GM18517 (cell line): Measurements from ENCODE around the gene MYO3A.

Experiments
- ATAC-seq: cut with Tn5 transposase; IDR thresholded peaks from one replicate; pipeline ENCODE4 v1.9.1; 2021; ENCODE audit warnings: mild to moderate bottlenecking, moderate library complexity; ENCODE audit not compliant: unreplicated experiment

The MYO3A gene

DNA sequence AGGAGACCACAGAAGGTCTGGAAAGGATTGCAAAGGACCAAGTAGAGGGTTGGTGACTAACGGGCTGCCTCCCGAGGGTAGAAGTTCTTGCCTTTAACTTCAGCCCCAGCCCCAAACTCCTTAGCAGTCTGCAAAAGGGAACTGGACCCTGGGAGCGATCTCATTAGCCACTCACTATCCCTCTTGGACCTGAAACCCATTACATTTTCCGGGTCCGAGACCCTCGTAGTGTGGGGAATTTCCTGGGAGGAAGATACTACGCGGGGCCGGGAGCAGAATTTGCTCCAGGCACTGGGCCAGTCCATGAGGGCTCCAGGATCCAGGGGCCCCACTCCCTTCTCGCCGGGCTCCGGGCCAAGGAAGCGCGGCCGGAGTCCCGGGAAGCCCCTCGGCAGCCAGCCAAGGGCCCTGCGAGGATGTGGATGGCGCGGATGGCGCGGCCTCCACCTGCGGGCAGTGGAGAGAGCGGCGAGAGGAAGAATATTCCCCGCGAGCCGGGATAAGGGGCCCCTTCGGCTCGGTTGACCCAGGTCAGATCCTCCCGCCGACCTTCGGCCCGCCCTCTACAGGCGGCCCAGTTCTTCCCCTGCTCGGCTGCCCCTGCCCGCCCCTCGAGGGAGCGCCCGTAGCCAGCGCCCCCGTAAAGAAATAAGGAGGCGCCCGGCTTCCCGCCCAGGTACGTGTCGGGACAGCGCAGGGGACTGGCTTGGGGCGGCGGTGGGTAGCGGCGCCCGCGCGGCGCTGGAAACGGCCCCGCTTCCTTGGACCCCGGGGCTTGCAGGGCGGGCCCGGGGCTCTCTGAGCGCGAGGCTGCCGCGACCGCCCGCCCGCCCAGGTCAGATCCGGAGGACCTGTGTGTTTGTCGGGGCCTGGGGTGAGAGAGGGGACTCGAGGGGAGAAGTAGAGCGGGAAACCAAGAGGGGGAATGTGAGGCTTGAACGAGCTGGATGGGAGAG, at the start of gene MYO3A:
Gene MYO3A, plus strand, starts transcription at position 577 of the 956 bp plus-strand sequence. CDS start 17,882 bp downstream, outside the sequence.
- ATAC-seq: no peak

DNA sequence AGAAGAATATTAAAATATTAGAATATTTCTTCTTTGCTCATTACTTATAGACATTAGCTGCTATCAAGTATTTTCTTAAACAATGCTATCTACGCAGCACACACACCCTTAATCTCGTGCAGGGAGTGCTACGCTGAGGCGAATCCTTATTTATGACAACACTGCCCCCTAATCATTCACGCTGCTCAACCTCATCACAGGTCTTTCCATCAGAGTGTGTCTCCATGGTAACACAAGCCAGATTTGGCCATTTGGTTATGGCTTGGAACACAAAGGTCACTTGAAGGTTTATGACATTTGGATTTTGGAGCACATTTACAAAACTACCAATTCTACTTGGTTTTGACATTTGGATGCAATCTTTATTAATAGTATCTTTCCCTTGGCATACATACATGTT, 45.4 kb upstream of the MYO3A start:
- ATAC-seq: no peak

- ATAC-seq: no peak
Measured at GRCh38 chr10:25890995-25891394, 43.0 kb upstream of the MYO3A start.

DNA sequence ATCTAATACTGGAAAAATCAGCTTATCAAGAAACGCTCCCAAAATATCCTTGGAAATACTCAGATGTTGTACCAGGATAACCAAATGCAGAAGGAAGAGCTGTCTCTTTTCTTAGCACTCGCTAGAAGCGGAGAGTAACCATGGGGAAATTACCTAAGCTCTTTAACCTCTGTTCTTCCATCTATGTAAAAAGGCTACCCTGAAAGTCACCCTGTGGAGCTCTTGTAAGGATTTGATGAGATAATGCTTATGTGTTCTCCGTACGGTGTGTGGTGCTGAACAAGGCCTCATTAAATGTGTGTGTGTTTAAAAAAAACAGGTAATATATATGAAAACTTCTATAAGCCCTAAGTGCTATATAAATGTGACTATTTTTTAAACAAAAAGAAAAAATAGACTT, 38.2 kb upstream of the MYO3A start:
- ATAC-seq: no peak

DNA sequence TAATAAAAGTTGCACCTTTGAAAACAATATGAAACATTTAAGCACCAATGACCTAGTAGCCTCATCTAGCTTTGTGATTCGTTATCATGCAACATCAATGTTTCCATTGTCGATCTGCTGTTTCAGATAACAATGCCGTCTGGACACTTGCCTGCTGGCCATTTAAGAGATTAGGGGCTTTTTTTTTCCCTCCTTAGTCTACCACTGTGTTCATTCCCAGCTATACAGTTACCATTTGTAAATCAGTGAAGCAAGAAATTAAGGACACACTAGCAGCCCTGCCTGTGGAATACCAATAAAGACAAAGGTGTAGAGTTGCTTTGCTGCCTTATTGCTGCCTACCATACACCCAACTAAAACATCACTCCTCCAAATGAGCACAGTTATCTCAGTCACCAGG, 37.6 kb upstream of the MYO3A start:
- ATAC-seq: no peak

DNA sequence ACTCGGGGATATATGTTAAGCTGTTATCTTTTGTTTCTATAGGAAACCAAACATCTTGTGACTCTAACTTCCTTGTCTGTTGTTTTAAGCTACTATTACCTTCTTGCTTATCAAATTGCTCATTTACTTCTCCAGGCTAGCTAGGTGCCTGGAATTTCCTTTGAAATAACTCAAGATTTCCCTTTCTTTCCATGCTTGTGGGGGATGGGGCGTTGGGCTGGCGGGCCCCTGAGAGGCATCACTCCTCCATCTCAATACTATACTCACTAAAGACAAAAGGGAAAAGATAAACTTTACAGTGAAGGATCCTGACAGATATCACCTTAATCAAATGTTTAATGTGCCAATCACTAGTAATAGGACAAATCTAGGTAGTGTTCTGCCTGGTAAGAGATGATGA, 34.7 kb upstream of the MYO3A start:
- ATAC-seq: no peak

DNA sequence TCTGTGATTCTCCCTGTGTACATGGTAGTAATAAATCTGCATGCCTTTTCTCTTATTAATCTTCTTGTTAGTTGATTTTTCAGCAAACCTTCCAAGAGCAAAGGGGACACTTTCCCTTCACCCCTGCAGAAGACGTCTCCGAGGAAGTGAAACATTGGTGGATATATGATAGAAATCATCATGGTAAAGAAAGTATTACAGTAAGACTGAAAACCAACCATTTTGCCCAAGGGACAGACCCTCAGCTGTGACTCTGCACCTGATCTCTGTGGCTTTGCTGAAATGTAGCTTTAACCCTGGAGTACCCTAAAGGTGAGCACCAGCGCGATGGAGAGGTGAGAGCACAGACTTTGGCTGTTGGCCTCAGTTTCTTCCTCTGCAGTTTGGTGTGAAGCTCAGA, 32.8 kb upstream of the MYO3A start:
- ATAC-seq: peak; percentile 84

GRCh38 chr10:25902002-25902401, 32.0 kb upstream of the MYO3A start:
- peak; percentile 66 for ATAC-seq

DNA sequence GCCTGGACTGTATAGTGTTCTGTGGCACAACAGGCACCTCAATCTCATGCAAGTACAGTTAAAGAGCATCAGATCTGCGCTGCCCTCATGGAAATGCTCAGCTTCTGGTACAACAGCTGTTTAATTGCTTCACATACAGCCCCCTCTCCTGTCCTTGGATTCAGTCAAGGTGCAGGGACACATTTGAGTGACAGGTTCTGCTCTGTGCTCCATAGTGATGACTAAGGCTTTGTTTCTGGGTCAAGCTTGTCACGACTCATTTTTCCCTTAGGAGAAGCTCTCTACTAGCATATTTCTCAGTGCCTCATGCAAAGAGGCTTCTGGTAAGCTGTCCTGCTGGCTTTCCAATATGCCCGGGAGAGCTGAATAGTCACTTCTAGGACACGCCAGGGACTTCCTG, 26.8 kb upstream of the MYO3A start:
- no peak for ATAC-seq

- ATAC-seq: no peak
Measured at GRCh38 chr10:25912866-25913265, 21.2 kb upstream of the MYO3A start.

GRCh38 chr10:25914776-25915175, 19.3 kb upstream of the MYO3A start:
- ATAC-seq: no peak

- no peak for ATAC-seq
Measured at GRCh38 chr10:25934621-25935139, 651 bp downstream of the MYO3A start.

DNA sequence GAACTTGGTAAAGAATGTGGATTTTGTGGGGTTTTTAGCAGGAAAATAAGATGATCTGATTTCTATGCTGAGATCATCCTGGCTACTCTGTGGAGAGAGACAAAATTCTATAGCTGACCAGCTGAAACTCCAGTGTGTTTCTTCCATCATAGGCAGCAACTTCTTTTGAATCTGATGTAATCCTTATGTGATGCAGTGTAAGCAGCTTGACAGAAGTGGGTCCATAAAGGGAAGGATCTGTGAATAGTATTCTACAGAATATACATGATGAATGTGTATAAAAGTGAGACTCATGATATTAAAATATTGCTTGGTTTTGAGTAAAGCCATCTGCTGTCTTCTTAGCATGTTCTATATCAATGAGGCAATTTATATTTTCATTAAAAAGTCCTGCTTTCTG, 4.4 kb downstream of the MYO3A start:
- no peak for ATAC-seq

- ATAC-seq: no peak
Measured at GRCh38 chr10:25944771-25945170, 10.7 kb downstream of the MYO3A start.

DNA sequence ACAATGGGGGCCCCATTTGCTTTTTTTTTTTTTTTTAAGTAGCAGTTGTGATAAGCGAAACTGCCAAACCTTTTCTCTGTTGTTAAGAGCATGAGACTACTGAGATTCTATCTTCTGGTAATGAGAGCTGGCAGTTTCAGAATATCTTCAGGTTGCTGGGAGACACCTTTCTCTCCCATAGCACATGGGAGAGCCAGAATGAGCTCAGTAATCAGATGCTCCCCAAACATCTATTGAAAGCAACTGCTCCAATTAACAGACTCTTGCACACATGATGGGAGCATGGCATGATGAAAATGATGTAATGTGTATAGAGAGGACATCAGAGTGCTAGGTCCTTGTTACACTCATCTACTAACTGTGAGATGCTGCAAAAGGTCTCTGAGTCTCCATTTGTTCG, 18.8 kb downstream of the MYO3A start:
- no peak for ATAC-seq

DNA sequence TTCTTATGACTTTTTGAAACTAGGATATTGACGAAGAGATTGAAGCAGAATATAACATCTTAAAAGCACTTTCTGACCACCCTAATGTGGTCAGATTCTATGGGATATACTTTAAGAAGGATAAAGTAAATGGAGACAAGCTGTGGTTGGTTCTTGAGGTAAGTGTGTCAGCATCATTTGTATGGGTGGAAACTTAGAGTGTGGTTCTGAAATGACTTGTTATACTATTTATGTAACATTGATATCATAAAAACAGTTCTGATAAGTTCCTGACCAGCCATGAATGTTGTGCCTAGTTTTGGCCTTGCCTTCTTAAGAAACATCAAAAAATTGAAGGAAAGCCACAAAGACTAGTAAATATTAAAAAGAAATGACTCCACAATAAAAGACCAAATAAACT, 20.8 kb downstream of the MYO3A start:
- no peak for ATAC-seq

DNA sequence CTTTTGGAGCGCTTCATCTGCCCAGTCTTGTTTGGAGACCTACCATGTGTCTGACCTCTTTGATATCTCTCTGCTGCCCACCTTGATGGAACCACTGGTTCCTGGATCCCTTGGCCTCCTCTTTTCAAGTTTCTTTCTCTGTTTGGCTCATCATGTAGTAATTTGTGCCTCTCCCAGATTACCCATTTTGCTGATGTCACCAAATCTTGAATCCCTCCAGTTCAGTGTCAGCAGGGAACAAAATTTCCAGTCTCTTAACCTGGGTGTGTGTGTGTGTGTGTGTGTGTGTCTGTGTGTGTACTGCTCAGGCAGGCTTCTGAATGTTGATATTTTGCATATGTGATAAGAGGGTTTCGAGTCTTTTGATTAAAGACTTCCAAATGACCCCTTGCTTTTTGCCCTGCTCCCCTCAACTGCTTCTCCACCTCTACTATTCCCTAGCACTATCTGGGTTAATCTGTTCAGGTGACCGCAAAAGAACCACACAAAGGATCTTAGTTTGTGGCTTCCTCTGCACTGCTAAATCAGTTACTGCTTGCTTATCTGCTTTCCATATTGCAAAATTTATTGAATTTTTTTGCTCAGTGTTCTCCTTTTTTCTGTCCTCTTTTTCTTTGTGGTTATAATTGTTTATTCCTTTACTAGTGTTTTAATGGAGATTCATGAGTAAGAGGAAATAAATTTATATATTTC, 25.7 kb downstream of the MYO3A start:
- no peak for ATAC-seq

DNA sequence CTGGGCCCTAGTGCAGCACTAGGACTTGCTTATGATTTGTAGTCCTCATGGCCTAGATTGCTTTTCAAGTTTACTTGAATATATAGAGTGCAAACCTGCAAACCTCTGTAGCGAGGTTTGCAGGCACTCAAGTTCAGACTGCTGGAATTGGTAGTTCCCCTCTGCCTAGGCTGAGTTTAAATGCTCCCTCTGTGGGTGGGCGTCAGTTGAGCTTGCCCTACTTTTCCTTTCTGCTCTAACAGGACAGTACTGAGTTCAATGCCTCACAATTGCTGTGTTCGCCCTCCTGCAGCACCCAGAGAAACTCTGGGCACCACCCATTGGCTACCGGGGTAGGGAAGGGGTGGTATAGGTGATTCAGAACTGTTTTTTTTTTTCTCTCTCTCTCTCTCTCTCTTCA, 31.6 kb downstream of the MYO3A start:
- no peak for ATAC-seq

- no peak for ATAC-seq
Measured at GRCh38 chr10:25966844-25967243, 32.8 kb downstream of the MYO3A start.

DNA sequence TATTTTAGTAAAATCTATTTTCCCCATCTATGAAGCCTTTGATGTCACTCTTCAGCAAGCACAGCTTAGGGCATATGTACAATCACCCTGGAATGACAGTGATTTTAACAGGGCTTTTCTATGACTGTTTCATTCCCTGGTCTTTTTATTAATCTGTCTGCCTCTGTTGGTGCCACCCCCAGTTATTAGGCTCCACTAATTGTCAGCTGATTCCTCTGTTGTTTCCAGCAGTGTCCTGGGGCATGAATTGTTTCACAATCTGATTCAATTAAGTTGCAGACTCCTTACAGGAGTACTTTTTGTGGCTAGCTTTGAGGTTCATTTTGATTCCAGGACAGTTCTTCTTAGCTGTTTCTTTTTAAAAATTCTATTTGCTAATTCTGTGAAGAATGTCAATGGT, 38.6 kb downstream of the MYO3A start:
- no peak for ATAC-seq

- ATAC-seq: no peak
Measured at GRCh38 chr10:25974897-25975459, 40.9 kb downstream of the MYO3A start.

DNA sequence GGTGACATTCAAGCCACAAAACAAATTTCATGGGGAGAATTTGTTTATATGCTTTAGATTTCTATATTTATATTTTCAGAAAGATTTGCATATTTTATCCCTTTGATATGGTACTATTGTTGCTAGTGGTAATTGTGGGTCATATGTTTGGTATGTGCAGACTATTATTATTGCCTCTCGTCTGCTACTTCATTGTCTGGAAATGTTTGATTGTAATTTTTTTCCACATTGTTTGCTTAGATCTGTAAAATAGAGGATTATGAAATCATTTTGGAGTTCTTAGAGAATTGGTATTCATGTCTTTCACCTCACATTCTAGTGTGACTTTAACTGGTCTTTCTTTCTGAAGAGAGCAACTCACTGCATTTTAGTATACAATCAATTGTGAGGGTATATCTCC, 44.7 kb downstream of the MYO3A start:
- ATAC-seq: no peak
